ENCODE data around the gene C2. TPM values are rescaled to one million over a fixed set of nuclear protein-coding genes. Genes with fewer than 3 reads are reported as not detected.

C2 gene
- total RNA-seq, 1 experiment from 2014 or later: 1.3 TPM

- peaks cover 61% of the 10 kb centered on the region for H3K36me3 Mint-ChIP-seq
- ChIA-PET POLR2A (interaction anchor here (0.6 kb wide), 1 partner anchor 191 kb away, joined by 3 read pairs; no protein-coding TSS in a partner anchor), CTCF (interaction anchor here (1.1 to 1.3 kb wide), 2 partner anchors 12 to 110 kb away, joined by 3 to 4 read pairs; no protein-coding TSS in a partner anchor)
- DNase-seq (ENCODE audit: low spot score) (no peak), ATAC-seq (no peak)
- peaks cover 6% of the 10 kb centered on the region for H3K4me1 Mint-ChIP-seq
- H3K9me3 Mint-ChIP-seq: no peaks in the 10 kb centered on the region
- no peak overlapping the region for H3K4me3 Mint-ChIP-seq
- H3K27me3 Mint-ChIP-seq (ENCODE audit: low read depth): no peaks in the 10 kb centered on the region
- no peak for TF ChIP-seq FOXJ3 (CRISPR knock-in tag; IDR thresholded peaks at IDR 0.05; ENCODE audit: borderline replicate concordance)
- no peak for TF ChIP-seq CREM (CRISPR knock-in tag; IDR thresholded peaks at IDR 0.05)
- TF ChIP-seq NFYB (CRISPR knock-in tag; conservative IDR thresholded peaks at IDR 0.05; ENCODE audit: low read depth): no peak
- no peak for TF ChIP-seq ZNF317 (CRISPR knock-in tag; IDR thresholded peaks at IDR 0.05; ENCODE audit: borderline replicate concordance, low read depth)
- TF ChIP-seq ZNF281 (CRISPR knock-in tag; IDR thresholded peaks at IDR 0.05): no peak
- no peak for TF ChIP-seq IRF1 (CRISPR knock-in tag; IDR thresholded peaks at IDR 0.05)
- TF ChIP-seq, protein P1, sequence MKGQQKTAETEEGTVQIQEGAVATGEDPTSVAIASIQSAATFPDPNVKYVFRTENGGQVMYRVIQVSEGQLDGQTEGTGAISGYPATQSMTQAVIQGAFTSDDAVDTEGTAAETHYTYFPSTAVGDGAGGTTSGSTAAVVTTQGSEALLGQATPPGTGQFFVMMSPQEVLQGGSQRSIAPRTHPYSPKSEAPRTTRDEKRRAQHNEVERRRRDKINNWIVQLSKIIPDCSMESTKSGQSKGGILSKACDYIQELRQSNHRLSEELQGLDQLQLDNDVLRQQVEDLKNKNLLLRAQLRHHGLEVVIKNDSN (CRISPR knock-in tag; IDR thresholded peaks at IDR 0.05): no peak
- TF ChIP-seq PREB (CRISPR knock-in tag; IDR thresholded peaks at IDR 0.05; ENCODE audit: borderline replicate concordance): no peak
- no peak for TF ChIP-seq TCF7 (CRISPR knock-in tag; IDR thresholded peaks at IDR 0.05; ENCODE audit: low read depth)
- no peak for TF ChIP-seq ERG (CRISPR knock-in tag; IDR thresholded peaks at IDR 0.05)
- no peak for TF ChIP-seq TEAD1 (CRISPR knock-in tag; IDR thresholded peaks at IDR 0.05)
- no peak for TF ChIP-seq ZNF396 (CRISPR knock-in tag; IDR thresholded peaks at IDR 0.05; ENCODE audit: borderline replicate concordance)
- TF ChIP-seq TP53 (CRISPR knock-in tag; IDR thresholded peaks at IDR 0.05): no peak
- no peak for TF ChIP-seq JUN (CRISPR knock-in tag; IDR thresholded peaks at IDR 0.05)
- H3K27ac Mint-ChIP-seq: no peak overlapping the region
These were observed 45.2 kb upstream of the C2 start for GRCh38 chr6:31882344-31882743.

DNA sequence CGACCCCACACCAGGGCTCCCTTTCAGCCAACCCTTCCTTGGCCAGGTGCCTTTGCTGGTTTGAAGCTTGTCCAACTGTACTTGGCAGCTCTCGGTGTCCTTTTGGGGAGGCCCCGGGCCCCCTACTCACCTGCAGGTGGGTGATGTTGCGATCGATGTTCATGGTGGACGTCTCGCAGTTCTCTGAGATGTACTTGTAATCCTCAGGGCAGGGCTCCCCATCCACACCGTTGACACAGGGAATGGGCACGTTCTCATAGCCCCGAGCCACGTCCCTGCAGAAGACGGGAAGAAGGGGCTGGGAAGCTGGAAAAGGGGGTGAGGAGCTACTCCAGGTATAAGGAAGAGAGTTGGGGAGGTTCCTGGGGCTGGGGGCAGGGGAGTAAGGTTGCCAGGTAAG is 43.8 kb upstream of the C2 start:
- Mint-ChIP-seq H3K27ac (no peak overlapping the region), H3K9me3 (no peaks in the 10 kb centered on the region), H3K27me3 (ENCODE audit: low read depth) (no peaks in the 10 kb centered on the region), H3K4me1 (peaks cover 6% of the 10 kb centered on the region), H3K36me3 (peaks cover 68% of the 10 kb centered on the region), H3K4me3 (no peak overlapping the region)
- TF ChIP-seq PREB (CRISPR knock-in tag; IDR thresholded peaks at IDR 0.05; ENCODE audit: borderline replicate concordance): no peak
- TF ChIP-seq MXD4 (CRISPR knock-in tag; IDR thresholded peaks at IDR 0.05; ENCODE audit: borderline replicate concordance): no peak
- CTCF ChIA-PET: interaction anchor here (0.9 to 1.3 kb wide), 2 partner anchors 78 to 111 kb away, joined by 3 read pairs; no protein-coding TSS in a partner anchor
- ATAC-seq (no peak), DNase-seq (ENCODE audit: low spot score) (no peak)
- POLR2A ChIA-PET: no interaction called here
